ENCODE measurements around the gene FANCB. TPM values are rescaled to one million over a fixed set of nuclear protein-coding genes. Genes with fewer than 3 reads are reported as not detected.

FANCB gene
- total and polyA plus RNA-seq, 2 of the 13 experiments (the other 11 are each of a cell fraction or from before 2014, with no cell fraction given) = 1.0 to 5.8 TPM

GRCh38 chrX:14851526-14851925 lies 21.3 kb downstream of the FANCB start:
- in situ Hi-C loops (cut with HindIII; ENCODE audit: extremely low pct_ligation_motif_present, low pct_unique_long_range_greater_than_20kb) = no loop called here
- BruUV-seq (replicated peaks) = no TSS peak
- no peaks in the 10 kb centered on the region for H4K20me1 ChIP-seq (ENCODE audit: insufficient read depth, low read length)
- DNase-seq (ENCODE audit: low spot score) (no peak), FAIRE-seq (no peak), ATAC-seq (no peak)
- ChIA-PET CTCF (ENCODE audit: low intra/inter-chr PET ratio, low total read pairs) (no interaction called here), POLR2A (no interaction called here)
- intact Hi-C loops (cut with micrococcal nuclease; ENCODE audit: unreplicated experiment) = no loop called here
- H3K79me2 ChIP-seq (ENCODE audit: insufficient read depth, low read length) = no peaks in the 10 kb centered on the region
- H3K27ac ChIP-seq (ENCODE audit: extremely low read length, insufficient read depth, low read length) = no peak overlapping the region
- no peak overlapping the region for H3K4me2 ChIP-seq (ENCODE audit: low read depth, low read length)
- H3K4me3 ChIP-seq (replicated peaks in 1 of 3; ENCODE audit: insufficient read depth in 1 of 3, low read depth in 2 of 3, low read length in 3 of 3) = no peak overlapping the region
- no peaks in the 10 kb centered on the region for H3K9me3 ChIP-seq (ENCODE audit: low read length)
- TF ChIP-seq LCORL (IDR thresholded peaks at IDR 0.05) (no peak), LCORL (CRISPR knock-in tag; IDR thresholded peaks at IDR 0.05) (no peak), HNF4A (CRISPR knock-in tag; IDR thresholded peaks at IDR 0.05) (no peak), ELF1 (CRISPR knock-in tag; IDR thresholded peaks at IDR 0.05) (no peak)
- H3K9ac ChIP-seq (ENCODE audit: insufficient read depth, low read depth, low read length) = no peak overlapping the region
- H3K36me3 ChIP-seq (replicated peaks in 1 of 2; ENCODE audit: control insufficient read depth in 1 of 2, insufficient read depth in 2 of 2, low read length in 2 of 2) = no peaks in the 10 kb centered on the region
- H2AFZ ChIP-seq (ENCODE audit: low read length) = no peak overlapping the region
- WGBS (ENCODE audit: low lambda C conversion rate) = 95% methylated on average over 3 of the region's 3 CpGs
- H3K4me1 ChIP-seq (ENCODE audit: insufficient read depth, low read length) = no peaks in the 10 kb centered on the region
- H3K27me3 ChIP-seq (ENCODE audit: control insufficient read depth in 1 of 2, insufficient read depth in 2 of 2, low read length in 2 of 2) = no peaks in the 10 kb centered on the region

- no TSS peak for BruUV-seq (replicated peaks)
- intact Hi-C loops (cut with micrococcal nuclease; ENCODE audit: unreplicated experiment) (no loop called here), in situ Hi-C loops (cut with HindIII; ENCODE audit: extremely low pct_ligation_motif_present, low pct_unique_long_range_greater_than_20kb) (no loop called here)
- 95% methylated on average over 4 of the region's 4 CpGs for WGBS (ENCODE audit: low lambda C conversion rate)
- ATAC-seq = no peak
- no peak for FAIRE-seq
- H3K4me2 ChIP-seq (ENCODE audit: low read depth, low read length) = no peak overlapping the region
- no peaks in the 10 kb centered on the region for H3K9me3 ChIP-seq (ENCODE audit: low read length)
- H3K79me2 ChIP-seq (ENCODE audit: insufficient read depth, low read length) = no peaks in the 10 kb centered on the region
- H3K9ac ChIP-seq (ENCODE audit: insufficient read depth, low read depth, low read length) = no peak overlapping the region
- H2AFZ ChIP-seq (ENCODE audit: low read length) = no peak overlapping the region
- no peaks in the 10 kb centered on the region for H3K4me1 ChIP-seq (ENCODE audit: insufficient read depth, low read length)
- H3K36me3 ChIP-seq (replicated peaks in 1 of 2; ENCODE audit: control insufficient read depth in 1 of 2, insufficient read depth in 2 of 2, low read length in 2 of 2) = no peaks in the 10 kb centered on the region
- no peaks in the 10 kb centered on the region for H4K20me1 ChIP-seq (ENCODE audit: insufficient read depth, low read length)
- CTCF ChIA-PET (ENCODE audit: low intra/inter-chr PET ratio, low total read pairs) = no interaction called here
- TF ChIP-seq DMTF1 (CRISPR knock-in tag; IDR thresholded peaks at IDR 0.05) = no peak
- TF ChIP-seq ZFP62 (CRISPR knock-in tag; IDR thresholded peaks at IDR 0.05) = no peak
- no peak for TF ChIP-seq PCBP1 (IDR thresholded peaks at IDR 0.05; ENCODE audit: borderline replicate concordance, low read depth, low read length)
- no peak for TF ChIP-seq ZNF768 (CRISPR knock-in tag; IDR thresholded peaks at IDR 0.05)
- H3K27ac ChIP-seq (ENCODE audit: extremely low read length, insufficient read depth, low read length) = no peak overlapping the region
- POLR2A ChIA-PET = no interaction called here
- no peaks in the 10 kb centered on the region for H3K27me3 ChIP-seq (ENCODE audit: control insufficient read depth in 1 of 2, insufficient read depth in 2 of 2, low read length in 2 of 2)
- no peak overlapping the region for H3K4me3 ChIP-seq (replicated peaks in 1 of 3; ENCODE audit: insufficient read depth in 1 of 3, low read depth in 2 of 3, low read length in 3 of 3)
- DNase-seq (ENCODE audit: low spot score) = no peak
These were observed 29.2 kb downstream of the FANCB start for GRCh38 chrX:14843666-14844065.
